NAMALWA (cell line): ENCODE measurements around the gene LMNTD1.
"Not testable (repeated sequence)": the region's sequence is repeated elsewhere in the genome, so short reads cannot be mapped to it uniquely, and the experiment has no call there.

Source experiments
- DNase-seq: peaks from one replicate; pipeline ENCODE4 v3.0.0-alpha.2; 2015; ENCODE audit warnings: low spot score

Gene LMNTD1, protein sequence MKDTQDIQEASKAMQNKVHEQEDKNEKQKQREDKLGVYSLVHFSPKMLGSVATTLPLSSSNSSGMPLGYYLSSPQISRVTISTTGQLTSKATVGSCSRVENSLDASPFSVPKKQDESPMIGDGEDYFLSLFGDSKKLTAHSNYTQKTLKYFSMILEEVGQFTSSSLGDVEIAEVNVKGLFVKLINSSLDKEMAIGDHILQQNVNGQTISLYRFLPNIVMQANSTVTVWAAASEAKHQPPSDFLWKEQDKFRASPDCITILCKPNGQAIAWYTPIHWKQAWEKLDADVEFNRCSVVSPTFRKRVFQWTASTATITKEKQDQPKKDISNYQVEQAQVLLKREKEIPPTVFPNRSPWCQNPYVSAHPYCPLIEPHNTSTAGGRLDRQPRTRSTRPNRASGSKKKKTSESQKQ

GRCh38 chr12:25553098-25553497 is at the start of gene LMNTD1:
Gene LMNTD1, minus strand, starts transcription at chr12:25553283. Its CDS starts 324 bp downstream, at chr12:25552959.
- DNase-seq = no peak

DNA sequence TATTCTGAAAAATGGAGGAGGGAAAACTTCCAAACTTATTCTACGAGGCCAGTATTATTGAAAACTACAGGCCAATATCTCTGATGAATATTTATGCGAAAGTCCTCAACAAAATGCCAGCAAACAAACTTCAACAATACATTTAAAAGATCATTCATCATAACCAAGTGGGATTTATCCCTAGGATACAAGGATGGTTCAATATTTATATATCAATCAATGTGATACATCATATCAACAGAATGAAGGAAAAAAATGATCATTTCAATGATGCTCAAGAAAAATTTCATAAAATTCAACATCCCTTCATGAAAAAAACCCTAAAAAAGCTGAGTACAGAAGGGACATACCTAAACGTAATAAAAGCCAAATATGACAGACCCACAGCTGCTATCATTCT is 45.9 kb upstream of the LMNTD1 start:
- DNase-seq = no peak

DNA sequence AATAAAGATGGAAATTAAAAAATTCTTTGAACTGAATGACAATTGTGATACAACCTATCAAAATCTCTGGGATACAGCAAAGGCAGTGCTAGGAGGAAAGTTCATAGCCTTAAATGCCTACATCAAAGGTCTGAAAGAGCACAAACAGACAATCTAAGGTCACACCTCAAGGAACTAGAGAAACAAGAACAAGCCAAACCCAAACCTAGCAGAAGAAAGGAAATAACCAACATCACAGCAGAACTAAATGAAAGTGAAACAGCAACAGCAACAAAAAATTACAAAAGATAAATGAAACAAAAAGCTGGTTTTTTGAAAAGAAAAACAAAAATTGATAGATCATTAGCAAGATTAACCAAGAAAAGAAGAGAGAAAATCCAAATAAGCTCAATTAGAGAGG is 42.4 kb upstream of the LMNTD1 start:
- DNase-seq = not testable (repeated sequence)

- no peak for DNase-seq
These were observed 41.3 kb upstream of the LMNTD1 start for GRCh38 chr12:25594376-25594775.

DNA sequence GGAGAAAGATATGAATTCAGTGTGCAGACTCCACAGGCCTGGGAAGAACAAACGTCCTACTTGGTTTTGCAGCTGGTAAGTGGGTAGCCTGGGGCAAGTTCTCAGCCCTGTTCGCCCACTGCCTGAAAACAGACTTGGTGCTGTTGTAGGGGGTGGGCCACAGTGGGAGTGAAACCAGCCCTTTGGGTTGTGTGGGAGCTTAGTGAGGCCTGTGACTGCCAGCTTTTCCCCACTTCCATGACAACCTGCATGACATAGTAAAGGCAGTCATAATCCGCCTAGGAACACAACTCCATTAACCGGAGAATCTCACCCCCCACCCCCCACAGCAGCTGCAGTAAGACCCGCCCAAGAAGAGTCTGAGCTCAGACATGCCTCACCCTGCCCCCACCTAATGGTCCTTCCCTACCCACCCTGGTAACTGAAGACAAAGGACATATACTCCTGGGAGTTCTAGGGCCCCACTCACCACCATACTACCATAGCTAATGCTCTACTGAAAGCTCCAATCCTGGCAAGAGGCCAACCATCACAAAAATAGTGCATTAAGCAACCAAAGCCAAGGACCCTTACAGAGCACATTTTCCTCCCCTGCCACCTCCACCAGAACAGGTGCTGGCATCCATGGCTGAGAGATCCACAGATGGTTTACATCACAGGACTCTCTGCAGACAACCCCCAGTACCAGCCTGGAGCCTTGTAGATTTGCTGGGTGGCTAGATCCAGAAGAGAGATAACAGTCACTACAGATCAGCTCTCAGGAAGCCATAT is 39.8 kb upstream of the LMNTD1 start:
- no peak for DNase-seq

DNA sequence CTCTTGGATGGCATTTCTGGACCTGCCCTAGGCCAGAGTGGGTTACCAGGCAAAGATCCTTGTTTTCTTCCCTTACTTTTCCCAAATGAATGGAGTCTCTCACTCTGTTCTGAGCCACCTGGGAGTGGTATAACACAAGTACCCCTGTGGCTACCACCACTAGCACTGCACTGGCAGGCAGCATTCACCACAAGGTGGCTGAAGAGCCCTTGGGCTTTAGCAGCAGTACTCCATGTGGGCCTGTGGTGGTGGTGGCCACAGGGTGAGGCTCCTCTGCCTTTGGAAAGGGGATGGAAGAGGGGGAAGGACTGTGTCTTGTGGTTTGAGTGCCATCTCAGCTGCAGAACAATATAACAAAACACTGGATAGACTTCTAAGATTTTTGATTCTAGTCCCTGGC is 38.1 kb upstream of the LMNTD1 start:
- DNase-seq = no peak

- no peak for DNase-seq
These were observed 37.1 kb upstream of the LMNTD1 start for GRCh38 chr12:25590011-25590721.

DNA sequence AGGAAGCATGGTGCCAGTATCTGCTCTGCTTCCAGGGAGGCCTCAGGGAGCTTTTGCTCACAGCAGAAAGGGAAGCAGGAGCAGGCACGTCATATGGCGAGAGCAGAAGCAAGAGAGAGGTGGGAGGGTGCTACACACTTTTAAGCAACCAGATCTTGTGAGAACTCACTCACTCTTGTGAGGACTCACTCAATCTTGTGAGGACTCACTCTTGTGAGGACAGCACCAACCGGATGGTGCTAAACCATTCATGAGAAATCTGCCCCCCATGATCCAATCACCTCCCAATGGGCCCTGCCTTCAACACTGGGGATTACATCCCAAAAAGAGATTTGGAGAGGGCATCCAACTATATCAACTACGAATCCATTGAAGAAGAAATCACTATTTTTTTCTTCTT is 34.3 kb upstream of the LMNTD1 start:
- no peak for DNase-seq

- no peak for DNase-seq
These were observed 32.6 kb upstream of the LMNTD1 start for GRCh38 chr12:25585662-25586061.

DNA sequence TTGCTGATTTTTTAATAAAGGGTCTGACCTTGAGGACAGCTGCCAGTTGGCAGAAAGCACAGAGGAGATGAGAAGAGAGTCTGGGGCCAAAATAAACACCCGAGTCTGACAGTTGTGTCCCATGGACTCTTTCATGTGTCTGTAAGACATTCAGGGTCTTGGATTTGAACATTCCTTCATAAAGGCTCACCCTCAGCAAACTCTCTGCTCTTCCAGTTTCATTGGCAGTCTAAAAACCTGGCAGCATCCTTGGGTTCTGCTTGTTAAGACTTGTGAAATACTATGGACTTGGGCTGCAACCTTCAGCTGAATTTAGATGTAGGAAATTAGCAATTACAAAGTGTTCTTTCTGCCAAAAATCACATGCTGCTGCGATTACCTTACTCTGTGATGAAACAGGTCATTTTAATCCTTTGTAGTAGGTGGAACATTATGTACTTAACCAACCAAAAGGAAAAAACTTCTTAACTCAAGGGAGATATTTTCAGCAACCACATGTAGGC is 32.0 kb upstream of the LMNTD1 start:
- no peak for DNase-seq

DNA sequence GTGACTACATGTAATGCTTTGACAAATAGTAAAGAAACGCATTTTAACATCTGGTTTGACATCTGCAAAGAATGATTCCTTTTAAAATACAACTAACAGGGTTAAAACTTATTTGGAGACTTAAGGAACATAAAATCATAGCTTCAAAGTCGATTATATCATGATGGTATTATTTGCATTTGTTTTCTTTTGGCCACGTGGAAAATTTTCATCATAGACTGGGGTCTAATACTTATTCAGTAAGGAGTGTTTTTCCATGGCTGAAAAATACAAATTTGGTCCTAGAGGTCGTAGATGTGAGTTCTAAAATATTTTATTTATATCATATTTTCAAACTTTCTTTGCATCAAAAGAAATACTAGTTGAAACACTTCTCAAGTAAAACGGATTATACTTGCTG is 31.5 kb upstream of the LMNTD1 start:
- no peak for DNase-seq

DNA sequence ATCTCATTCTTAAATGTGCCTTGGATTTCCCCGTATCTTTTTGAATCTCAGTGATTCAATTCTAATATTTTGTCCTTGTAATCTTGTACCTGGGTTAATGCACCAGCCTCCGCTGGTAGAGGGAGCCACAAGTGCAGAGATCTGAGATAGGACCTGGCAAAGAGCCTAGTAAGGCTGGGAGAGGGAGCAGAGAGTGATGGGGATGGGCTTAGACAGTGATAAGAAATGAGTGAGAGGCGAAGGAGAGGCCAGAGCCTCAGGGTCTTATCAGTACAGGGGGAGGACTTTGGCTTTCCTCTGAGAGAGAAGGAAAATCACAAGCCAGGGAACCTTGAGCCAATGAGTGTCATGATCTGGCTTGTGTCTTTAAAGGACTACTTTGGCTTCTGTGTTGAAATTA is 30.5 kb upstream of the LMNTD1 start:
- no peak for DNase-seq

- DNase-seq = no peak
These were observed 28.0 kb upstream of the LMNTD1 start for GRCh38 chr12:25581067-25581466.

GRCh38 chr12:25578411-25579143 is 25.5 kb upstream of the LMNTD1 start:
- no peak for DNase-seq

- no peak for DNase-seq
These were observed 21.7 kb upstream of the LMNTD1 start for GRCh38 chr12:25574761-25575160.

GRCh38 chr12:25573346-25573745 is 20.3 kb upstream of the LMNTD1 start:
- DNase-seq = no peak

DNA sequence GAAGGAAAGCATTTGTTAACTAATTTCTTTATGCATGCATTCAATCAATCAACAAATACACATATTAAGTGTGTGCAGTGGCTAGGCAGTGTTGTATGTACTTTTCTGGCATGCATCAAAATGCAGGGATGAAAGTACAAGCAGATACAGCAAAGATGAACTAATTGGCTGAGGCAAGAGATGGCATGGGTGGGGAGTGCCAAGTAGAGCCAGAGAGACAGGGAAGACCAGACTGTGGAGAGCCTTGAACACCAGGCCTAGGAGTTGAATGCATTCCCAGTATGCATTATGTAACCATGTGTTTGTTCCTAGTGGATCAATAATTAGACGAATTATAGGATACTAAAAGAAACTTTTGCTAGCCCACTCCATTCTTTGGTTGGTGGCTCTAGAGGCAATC is 17.3 kb upstream of the LMNTD1 start:
- no peak for DNase-seq

DNA sequence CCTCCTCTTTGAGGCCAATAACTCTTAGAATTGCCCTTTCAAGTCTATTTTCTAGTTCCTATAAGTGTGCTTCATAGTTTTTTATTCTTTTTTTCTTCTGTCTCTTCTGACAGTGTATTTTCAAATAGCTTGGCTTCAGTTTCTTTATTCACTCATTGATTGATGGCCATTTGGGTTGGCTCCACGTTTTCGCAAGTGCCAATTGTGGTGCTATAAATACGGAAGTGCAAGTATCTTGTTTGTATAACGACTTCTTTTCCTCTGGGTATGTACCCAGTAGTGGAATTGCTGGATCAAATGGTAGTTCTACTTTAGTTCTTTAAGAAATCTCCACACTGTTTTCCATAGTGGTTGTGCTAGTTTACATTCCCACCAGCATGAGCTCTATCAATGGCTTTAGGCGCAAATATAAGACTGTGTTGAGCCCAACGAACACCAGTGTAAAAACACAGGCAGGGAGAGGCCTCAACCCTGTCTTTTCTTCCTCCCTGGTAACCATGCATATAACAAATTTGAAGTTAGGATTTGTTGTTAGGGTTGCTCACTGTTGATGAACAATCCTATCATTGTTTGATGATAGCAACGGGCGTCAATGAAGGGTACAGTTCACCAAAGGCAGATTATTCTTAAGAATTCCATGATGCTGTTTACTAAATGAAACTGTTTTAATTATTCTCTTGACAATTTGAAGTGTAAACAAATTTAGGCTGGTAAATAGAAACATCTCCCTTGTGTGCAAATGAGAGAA is 13.3 kb upstream of the LMNTD1 start:
- DNase-seq = no peak

GRCh38 chr12:25558586-25558985 is 5.5 kb upstream of the LMNTD1 start:
- no peak for DNase-seq

DNA sequence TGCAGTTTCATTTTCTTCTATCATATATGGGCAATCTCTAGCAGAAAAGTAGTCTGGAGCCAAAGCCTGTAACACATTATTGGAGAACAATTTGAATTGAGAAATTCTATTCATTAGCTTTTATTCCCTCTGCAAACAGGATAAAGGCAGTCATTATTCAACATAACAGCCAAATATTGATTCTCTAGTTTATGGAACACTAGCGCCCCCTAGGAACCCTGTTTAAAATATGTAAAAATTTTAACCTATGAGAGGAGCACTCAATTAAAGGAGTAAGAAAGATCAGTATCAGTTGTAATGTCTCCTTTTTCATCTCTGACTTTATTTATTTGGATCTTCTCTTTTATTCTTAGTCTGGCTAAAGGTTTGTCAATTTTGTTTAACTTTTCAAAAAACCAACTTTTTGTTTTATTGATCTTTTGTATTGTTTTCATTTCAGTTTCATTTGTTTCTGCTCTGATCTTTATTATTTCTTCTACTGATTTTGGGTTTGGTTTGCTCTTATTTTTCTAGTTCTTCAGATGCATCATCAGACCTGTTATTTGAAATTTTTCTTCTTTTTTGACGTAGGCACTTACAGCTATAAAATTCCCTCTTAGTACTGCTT is 4.8 kb upstream of the LMNTD1 start:
- peak; percentile 73 for DNase-seq

GRCh38 chr12:25556153-25556552 is 3.1 kb upstream of the LMNTD1 start:
- DNase-seq = no peak
